Measurements from ENCODE around the gene DNAI1. TPM values are rescaled to one million over a fixed set of nuclear protein-coding genes. Genes with fewer than 3 reads are reported as not detected.

DNAI1 gene
- total RNA-seq, 1 donor from 2014 or later = not detected

DNA sequence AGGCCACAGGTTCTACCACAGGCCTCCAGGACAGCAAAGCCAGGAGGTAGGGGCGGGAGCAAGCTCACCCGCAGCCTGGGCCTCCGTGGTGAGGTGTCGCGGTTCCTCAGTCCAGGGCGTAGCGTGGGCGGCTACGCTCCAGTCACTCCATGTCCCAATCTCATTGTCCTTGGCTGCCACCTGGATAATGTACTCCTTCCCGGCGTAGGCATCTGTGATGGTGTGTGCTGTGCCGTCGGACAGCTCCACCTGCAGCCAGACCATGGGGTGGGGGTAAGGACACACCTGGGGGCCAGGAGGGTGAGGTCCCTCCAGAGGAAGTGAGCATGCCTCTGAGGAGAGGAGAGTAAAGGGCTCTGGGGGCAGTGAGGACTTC, 94.0 kb downstream of the DNAI1 start:
- no peak overlapping the region for H3K4me3 ChIP-seq (ENCODE audit: low read depth, low read length)
- DNase-seq (ENCODE audit: low read depth) (no peak), FAIRE-seq (no peak)
- TF ChIP-seq, protein P1, sequence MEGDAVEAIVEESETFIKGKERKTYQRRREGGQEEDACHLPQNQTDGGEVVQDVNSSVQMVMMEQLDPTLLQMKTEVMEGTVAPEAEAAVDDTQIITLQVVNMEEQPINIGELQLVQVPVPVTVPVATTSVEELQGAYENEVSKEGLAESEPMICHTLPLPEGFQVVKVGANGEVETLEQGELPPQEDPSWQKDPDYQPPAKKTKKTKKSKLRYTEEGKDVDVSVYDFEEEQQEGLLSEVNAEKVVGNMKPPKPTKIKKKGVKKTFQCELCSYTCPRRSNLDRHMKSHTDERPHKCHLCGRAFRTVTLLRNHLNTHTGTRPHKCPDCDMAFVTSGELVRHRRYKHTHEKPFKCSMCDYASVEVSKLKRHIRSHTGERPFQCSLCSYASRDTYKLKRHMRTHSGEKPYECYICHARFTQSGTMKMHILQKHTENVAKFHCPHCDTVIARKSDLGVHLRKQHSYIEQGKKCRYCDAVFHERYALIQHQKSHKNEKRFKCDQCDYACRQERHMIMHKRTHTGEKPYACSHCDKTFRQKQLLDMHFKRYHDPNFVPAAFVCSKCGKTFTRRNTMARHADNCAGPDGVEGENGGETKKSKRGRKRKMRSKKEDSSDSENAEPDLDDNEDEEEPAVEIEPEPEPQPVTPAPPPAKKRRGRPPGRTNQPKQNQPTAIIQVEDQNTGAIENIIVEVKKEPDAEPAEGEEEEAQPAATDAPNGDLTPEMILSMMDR (IDR thresholded peaks at IDR 0.05; ENCODE audit: insufficient read depth, low read length, severe bottlenecking) = no peak
- H3K36me3 ChIP-seq (ENCODE audit: control insufficient read depth, insufficient read depth, low read length) = no peaks in the 10 kb centered on the region
- peaks cover 4% of the 10 kb centered on the region for H3K27me3 ChIP-seq (ENCODE audit: control insufficient read depth, insufficient read depth, low read length)

DNA sequence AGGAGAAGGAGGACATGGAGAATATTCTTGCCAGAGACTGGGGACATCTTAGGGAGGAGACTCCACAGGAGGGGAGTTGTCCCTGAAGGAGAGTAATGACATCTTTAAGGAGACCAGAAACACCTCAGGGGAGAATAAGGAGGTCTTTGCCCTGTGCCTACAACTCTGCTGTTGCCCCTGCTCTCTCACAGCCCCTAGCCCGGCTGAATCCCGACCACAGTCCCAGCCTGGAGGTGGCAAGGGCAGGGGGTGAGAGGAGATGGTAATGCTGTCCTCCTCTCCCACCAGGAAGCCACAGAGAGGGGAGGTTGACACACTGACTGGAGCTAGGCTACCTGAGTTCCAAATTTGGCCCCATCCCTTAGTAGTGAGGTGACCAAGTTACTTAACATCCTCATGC, 94.4 kb downstream of the DNAI1 start:
- H3K4me3 ChIP-seq (ENCODE audit: low read depth, low read length) = no peak overlapping the region
- no peaks in the 10 kb centered on the region for H3K36me3 ChIP-seq (ENCODE audit: control insufficient read depth, insufficient read depth, low read length)
- FAIRE-seq (no peak), DNase-seq (ENCODE audit: low read depth) (no peak)
- TF ChIP-seq, protein P1 (IDR thresholded peaks at IDR 0.05; ENCODE audit: insufficient read depth, low read length, severe bottlenecking) = no peak
- peaks cover 2% of the 10 kb centered on the region for H3K27me3 ChIP-seq (ENCODE audit: control insufficient read depth, insufficient read depth, low read length)

DNA sequence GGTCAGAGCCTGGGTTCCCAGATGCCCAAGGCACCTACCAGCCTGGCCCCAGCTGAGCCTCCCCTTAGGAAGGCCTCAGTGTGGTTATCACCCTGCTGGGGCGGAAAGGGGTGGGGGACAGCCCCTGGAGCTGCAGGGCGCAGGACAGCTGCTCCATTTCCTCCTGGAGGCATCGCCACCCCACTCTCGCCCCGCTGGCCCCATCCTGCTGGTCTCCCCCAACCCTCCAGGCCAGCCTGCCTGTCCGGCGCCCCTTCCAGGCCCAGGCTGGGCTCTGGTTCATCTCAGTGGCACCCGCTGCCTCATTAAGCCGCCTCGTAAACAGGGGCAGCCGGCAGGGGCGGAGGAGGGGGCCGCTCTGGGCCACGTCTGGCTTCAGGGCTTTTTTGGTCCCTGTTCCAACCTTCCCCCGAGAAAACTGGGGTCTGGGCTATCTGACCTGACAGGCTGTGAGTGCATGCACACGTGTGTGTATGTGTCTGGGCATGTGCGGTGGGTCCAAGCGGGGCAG, 95.0 kb downstream of the DNAI1 start:
- TF ChIP-seq, protein P1 (IDR thresholded peaks at IDR 0.05; ENCODE audit: insufficient read depth, low read length, severe bottlenecking) = no peak
- peaks cover 5% of the 10 kb centered on the region for H3K27me3 ChIP-seq (ENCODE audit: control insufficient read depth, insufficient read depth, low read length)
- H3K4me3 ChIP-seq (ENCODE audit: low read depth, low read length) = no peak overlapping the region
- H3K36me3 ChIP-seq (ENCODE audit: control insufficient read depth, insufficient read depth, low read length) = no peaks in the 10 kb centered on the region
- FAIRE-seq = no peak
- DNase-seq (ENCODE audit: low read depth) = no peak

DNA sequence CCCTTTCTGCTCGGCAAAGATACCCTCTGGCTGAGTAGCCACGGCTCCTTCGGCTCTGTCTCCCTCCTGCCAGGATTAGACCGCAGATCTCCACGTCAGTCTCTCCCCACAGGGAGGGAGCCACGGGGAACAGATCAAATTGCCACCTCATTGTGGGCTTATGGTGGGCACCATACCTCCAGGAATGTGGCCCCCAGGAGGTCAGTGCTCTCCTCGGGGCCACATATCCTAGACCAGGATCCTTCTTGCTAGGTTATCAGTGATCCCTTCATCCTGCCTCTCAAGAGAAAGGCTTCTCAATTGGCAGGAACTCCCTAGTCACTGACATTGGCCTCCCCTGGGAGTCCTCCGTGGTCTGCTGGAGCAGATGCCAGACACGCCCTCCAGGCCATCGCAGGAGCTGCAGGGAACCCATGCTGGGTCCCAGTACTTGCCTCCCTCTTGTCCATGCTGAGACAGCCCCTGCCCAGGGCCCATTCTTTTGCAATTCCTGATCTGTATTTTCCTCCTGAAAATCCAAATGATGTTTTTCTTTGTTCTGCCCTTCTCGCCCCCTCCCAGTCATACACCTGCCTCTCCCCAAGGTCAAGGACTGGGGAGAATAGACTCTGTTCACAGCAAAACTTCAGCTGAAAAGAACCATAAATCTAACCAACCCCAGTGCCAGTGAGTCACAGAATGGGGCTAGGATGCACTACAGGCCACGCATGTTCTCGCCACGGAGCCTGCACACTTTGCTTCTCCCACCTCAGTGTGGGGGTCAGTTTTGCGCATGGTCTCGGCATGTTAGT, 95.8 kb downstream of the DNAI1 start:
- Histone ChIP-seq H3K27me3 (ENCODE audit: control insufficient read depth, insufficient read depth, low read length) (peaks cover 11% of the 10 kb centered on the region), H3K36me3 (ENCODE audit: control insufficient read depth, insufficient read depth, low read length) (no peaks in the 10 kb centered on the region)
- no peak for FAIRE-seq

DNA sequence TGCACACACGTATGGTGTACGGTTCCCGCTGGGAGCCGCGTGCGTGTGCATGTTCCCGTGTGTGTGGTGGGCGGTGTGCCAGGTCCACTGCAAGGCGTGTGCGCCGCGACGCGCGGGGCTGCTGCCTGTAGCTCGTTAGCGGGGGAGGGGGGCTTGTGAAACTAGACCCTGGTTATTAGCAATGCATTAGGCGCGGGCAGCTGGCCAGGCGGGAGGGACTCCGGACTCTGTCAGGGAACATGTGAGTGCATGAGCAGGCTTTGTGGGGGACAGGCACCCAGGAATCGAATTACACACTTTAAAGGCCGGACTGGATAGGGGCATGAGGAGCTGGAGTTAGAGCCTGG, 96.4 kb downstream of the DNAI1 start:
- H3K4me3 ChIP-seq (ENCODE audit: low read depth, low read length) = no peak overlapping the region
- no peaks in the 10 kb centered on the region for H3K36me3 ChIP-seq (ENCODE audit: control insufficient read depth, insufficient read depth, low read length)
- peaks cover 11% of the 10 kb centered on the region for H3K27me3 ChIP-seq (ENCODE audit: control insufficient read depth, insufficient read depth, low read length)
- FAIRE-seq = no peak
- TF ChIP-seq, protein P1 (IDR thresholded peaks at IDR 0.05; ENCODE audit: insufficient read depth, low read length, severe bottlenecking) = no peak
- no peak for DNase-seq (ENCODE audit: low read depth)

More for the DNA sequence above, 95.8 kb downstream of the DNAI1 start:
- TF ChIP-seq, protein P1 (IDR thresholded peaks at IDR 0.05; ENCODE audit: insufficient read depth, low read length, severe bottlenecking) = no peak
- no peak overlapping the region for H3K4me3 ChIP-seq (ENCODE audit: low read depth, low read length)
- DNase-seq (ENCODE audit: low read depth) = no peak

Data from bronchial epithelial cell (primary cell).